Endodermal cell (in vitro differentiated cells): Measurements from ENCODE around the gene PDLIM4. TPM values are rescaled to one million over a fixed set of nuclear protein-coding genes. Genes with fewer than 3 reads are reported as not detected.

Source experiments
- DNase-seq: peaks from one replicate; pipeline ENCODE4 v3.0.0-alpha.2; 2017
- H3K27ac ChIP-seq: 2 replicates; pipeline ENCODE4 v1.5.1; 2013; ENCODE audit warnings: mild to moderate bottlenecking, low read depth, low read length, moderate library complexity
- H3K27me3 ChIP-seq: 2 replicates; pipeline ENCODE4 v1.6.1; 2013; ENCODE audit warnings: mild to moderate bottlenecking, low read length, moderate library complexity; ENCODE audit not compliant: insufficient read depth, control insufficient read depth, poor library complexity, severe bottlenecking
- H3K36me3 ChIP-seq: 2 replicates; pipeline ENCODE4 v1.7.0; 2013; ENCODE audit warnings: mild to moderate bottlenecking, low read length, moderate library complexity; ENCODE audit not compliant: control insufficient read depth, insufficient read depth
- H3K4me1 ChIP-seq: one replicate; pipeline ENCODE4 v1.7.0; 2013; ENCODE audit warnings: low read length; ENCODE audit not compliant: control insufficient read depth, insufficient read depth
- H3K4me3 ChIP-seq: 2 replicates; pipeline ENCODE4 v1.5.1; 2013; ENCODE audit warnings: mild to moderate bottlenecking, low read length, moderate library complexity
- H3K9ac ChIP-seq: 2 replicates; pipeline ENCODE4 v1.6.1; 2013; ENCODE audit warnings: mild to moderate bottlenecking, low read length, moderate library complexity; ENCODE audit not compliant: poor library complexity, severe bottlenecking; ENCODE audit errors: extremely low read depth
- H3K9me3 ChIP-seq: 2 replicates; pipeline ENCODE4 v1.6.1; 2013; ENCODE audit warnings: mild to moderate bottlenecking, low read length, moderate library complexity; ENCODE audit not compliant: control insufficient read depth
- H3K27ac Mint-ChIP-seq: 2 replicates; pipeline ENCODE4 v1.8.0; 2020; ENCODE audit warnings: mixed read lengths
- H3K27me3 Mint-ChIP-seq: 2 replicates; pipeline ENCODE4 v1.8.0; 2021; ENCODE audit warnings: mild to moderate bottlenecking, mixed read lengths; ENCODE audit not compliant: insufficient read depth
- H3K36me3 Mint-ChIP-seq: 2 replicates; pipeline ENCODE4 v1.8.0; 2020; ENCODE audit warnings: low read depth, mixed read lengths
- H3K4me1 Mint-ChIP-seq: 2 replicates; pipeline ENCODE4 v1.8.0; 2020; ENCODE audit warnings: mixed read lengths
- H3K4me3 Mint-ChIP-seq: 2 replicates; pipeline ENCODE4 v1.8.0; 2020; ENCODE audit warnings: mild to moderate bottlenecking, moderate library complexity, mixed read lengths
- H3K9me3 Mint-ChIP-seq: 2 replicates; pipeline ENCODE4 v1.8.0; 2020; ENCODE audit warnings: mild to moderate bottlenecking, mixed read lengths
- WGBS, 2 experiments: methylation state at CpG; one replicate each; pipeline versions ENCODE4 v1.1.5 to v1.1.7; 2013; ENCODE audit warnings: missing lambda C conversion rate in 2 of 2, mixed read lengths in 1 of 2; ENCODE audit not compliant: insufficient coverage in 1 of 2, insufficient read length in 1 of 2; 5-methylcytosine and 5-hydroxymethylcytosine counted together
- total RNA-seq, 2 donors: library from RNA; stranded (reverse); fragmentation: NEBNext Ultra II Directional in 1 of 2; extraction: Animal tissue kit (Norgen Biotek cat#: 25700) in 1 of 2; gene quantifications; 2 replicates in 1 of 2; 3 replicates in 1 of 2; pipeline ENCODE4 v1.2.1, GENCODE V29; 2021
- TF ChIP-seq, protein P1 (sequence below): fragments of 200-600 bp; sonication (generic); conservative IDR thresholded peaks from 2 replicates; pipeline ENCODE4 v1.5.0; 2021; ENCODE audit warnings: antibody characterized with exemption, mild to moderate bottlenecking

Gene PDLIM4
- total RNA-seq, 2 donors from 2014 or later: 9.0 to 11.2 TPM

DNA sequence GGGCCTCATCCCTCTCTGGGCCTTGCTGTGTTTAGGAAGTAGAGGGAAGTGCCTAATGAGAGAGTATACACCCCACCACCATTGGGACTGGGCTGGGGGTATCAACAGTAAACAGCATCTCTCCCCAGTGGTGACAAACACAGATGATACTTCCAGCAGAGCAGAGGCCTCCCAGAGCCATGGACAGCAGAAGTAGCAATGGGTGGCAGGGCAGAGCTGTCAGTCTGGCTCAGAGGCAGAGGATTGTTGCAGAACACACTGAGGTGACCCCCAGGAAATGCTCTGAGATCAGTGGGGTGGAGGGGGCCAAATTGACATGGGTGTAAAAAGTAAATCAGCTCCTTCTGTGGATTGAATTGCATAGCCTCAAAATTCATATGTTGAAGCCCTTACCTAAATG lies 17.7 kb upstream of the PDLIM4 start:
- no peaks in the 10 kb centered on the region for H3K36me3 ChIP-seq
- H3K27ac ChIP-seq: no peak overlapping the region
- H3K9ac ChIP-seq: no peak overlapping the region
- DNase-seq: peak; percentile 37
- Mint-ChIP-seq H3K36me3 (peaks cover 2% of the 10 kb centered on the region), H3K27ac (no peak overlapping the region), H3K9me3 (peaks cover 17% of the 10 kb centered on the region), H3K27me3 (peaks cover 3% of the 10 kb centered on the region), H3K4me3 (no peak overlapping the region), H3K4me1 (no peaks in the 10 kb centered on the region)
- TF ChIP-seq, protein P1, sequence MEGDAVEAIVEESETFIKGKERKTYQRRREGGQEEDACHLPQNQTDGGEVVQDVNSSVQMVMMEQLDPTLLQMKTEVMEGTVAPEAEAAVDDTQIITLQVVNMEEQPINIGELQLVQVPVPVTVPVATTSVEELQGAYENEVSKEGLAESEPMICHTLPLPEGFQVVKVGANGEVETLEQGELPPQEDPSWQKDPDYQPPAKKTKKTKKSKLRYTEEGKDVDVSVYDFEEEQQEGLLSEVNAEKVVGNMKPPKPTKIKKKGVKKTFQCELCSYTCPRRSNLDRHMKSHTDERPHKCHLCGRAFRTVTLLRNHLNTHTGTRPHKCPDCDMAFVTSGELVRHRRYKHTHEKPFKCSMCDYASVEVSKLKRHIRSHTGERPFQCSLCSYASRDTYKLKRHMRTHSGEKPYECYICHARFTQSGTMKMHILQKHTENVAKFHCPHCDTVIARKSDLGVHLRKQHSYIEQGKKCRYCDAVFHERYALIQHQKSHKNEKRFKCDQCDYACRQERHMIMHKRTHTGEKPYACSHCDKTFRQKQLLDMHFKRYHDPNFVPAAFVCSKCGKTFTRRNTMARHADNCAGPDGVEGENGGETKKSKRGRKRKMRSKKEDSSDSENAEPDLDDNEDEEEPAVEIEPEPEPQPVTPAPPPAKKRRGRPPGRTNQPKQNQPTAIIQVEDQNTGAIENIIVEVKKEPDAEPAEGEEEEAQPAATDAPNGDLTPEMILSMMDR: no peak
- H3K9me3 ChIP-seq: no peaks in the 10 kb centered on the region
- H3K4me3 ChIP-seq: no peak overlapping the region
- H3K4me1 ChIP-seq: no peaks in the 10 kb centered on the region
- H3K27me3 ChIP-seq: no peaks in the 10 kb centered on the region

DNA sequence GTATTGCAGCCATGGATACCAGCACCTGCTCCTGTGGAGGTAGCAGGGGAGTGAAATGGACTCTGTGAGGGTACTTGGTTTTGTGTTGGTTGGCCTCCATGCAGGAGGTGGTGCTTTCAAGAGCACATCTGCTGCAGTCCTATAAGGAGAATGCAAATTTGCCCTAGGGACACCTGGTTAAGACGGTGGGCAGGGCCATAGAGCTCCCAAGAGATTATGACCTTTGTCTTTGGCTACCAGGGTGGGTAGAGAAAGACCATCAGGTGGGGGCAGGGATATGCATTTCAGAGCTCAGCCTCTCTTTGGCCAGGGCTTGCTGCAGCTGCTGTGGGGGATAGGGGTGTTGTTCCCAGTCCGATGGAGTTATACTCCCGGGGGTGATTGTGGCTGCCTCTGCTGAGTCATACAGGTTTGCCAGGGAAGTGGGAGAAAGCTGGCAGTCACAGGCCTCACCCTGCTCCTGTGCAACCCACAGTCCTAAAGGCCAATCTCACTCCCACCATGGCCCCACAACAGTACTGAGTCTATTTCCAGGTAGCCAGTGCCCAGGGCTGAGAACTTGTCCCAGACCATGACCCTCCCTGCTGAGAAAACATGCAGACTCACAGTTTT lies 14.0 kb upstream of the PDLIM4 start:
- H3K27ac Mint-ChIP-seq: no peak overlapping the region
- 93% methylated on average over 3 of the region's 3 CpGs; no CpG with 5 or more reads in 1 of the 2 experiments for WGBS, 2 experiments
- H3K9ac ChIP-seq: no peak overlapping the region
- H3K27me3 Mint-ChIP-seq: peaks cover 8% of the 10 kb centered on the region
- H3K9me3 ChIP-seq: no peaks in the 10 kb centered on the region
- TF ChIP-seq, protein P1: no peak
- no peaks in the 10 kb centered on the region for H3K4me1 ChIP-seq
- H3K4me1 Mint-ChIP-seq: no peaks in the 10 kb centered on the region
- no peaks in the 10 kb centered on the region for H3K36me3 ChIP-seq
- H3K4me3 ChIP-seq: no peak overlapping the region
- peak; percentile 26 for DNase-seq
- H3K9me3 Mint-ChIP-seq: peaks cover 17% of the 10 kb centered on the region
- H3K27ac ChIP-seq: no peak overlapping the region
- peaks cover 2% of the 10 kb centered on the region for H3K36me3 Mint-ChIP-seq
- H3K27me3 ChIP-seq: no peaks in the 10 kb centered on the region
- no peak overlapping the region for H3K4me3 Mint-ChIP-seq

DNA sequence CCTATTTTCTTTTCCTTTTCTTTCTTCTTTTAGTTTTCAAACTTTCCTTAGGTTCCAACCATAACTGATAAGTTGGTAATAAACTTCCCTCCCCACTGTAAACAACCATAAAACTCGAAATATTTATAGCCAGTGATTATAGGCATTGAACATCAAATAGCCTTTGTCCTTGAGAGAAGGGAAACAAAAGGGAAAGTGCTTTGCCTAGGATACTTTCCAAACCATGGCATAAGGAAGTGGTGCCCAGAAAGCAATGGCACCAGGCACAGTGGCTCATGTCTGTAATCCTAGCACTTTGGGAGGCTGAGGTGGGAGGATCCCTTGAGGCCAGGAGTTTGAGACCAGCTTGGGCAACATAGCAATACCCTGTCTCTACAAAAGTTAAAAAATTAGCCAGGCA lies 11.9 kb upstream of the PDLIM4 start:
- Mint-ChIP-seq H3K27me3 (peaks cover 8% of the 10 kb centered on the region), H3K36me3 (peaks cover 2% of the 10 kb centered on the region), H3K9me3 (peaks cover 17% of the 10 kb centered on the region), H3K4me3 (no peak overlapping the region), H3K27ac (no peak overlapping the region), H3K4me1 (no peaks in the 10 kb centered on the region)
- no peak overlapping the region for H3K4me3 ChIP-seq
- no peaks in the 10 kb centered on the region for H3K36me3 ChIP-seq
- H3K4me1 ChIP-seq: no peaks in the 10 kb centered on the region
- DNase-seq: no peak
- H3K9me3 ChIP-seq: no peaks in the 10 kb centered on the region
- H3K27ac ChIP-seq: no peak overlapping the region
- TF ChIP-seq, protein P1: no peak
- no peak overlapping the region for H3K9ac ChIP-seq
- 67 to 81% methylated on average over 1 of the region's 1 CpG for WGBS, 2 experiments
- H3K27me3 ChIP-seq: no peaks in the 10 kb centered on the region
